HL-60 (cell line): ENCODE data around the gene CEP350.

ENCODE experiments used
- DNase-seq, 2 experiments: peaks; one replicate each; pipeline ENCODE4 v3.0.0-alpha.2; 2010 to 2020; ENCODE audit warnings: low read depth in 1 of 2, low spot score in 1 of 2
- H3K27ac ChIP-seq: fragments of 250-450 bp; sonication (Bioruptor Pico); replicated peaks from 2 replicates; pipeline ENCODE4 v1.5.1; 2020; ENCODE audit warnings: mild to moderate bottlenecking, moderate library complexity
- H3K27me3 ChIP-seq: fragments of 250-450 bp; sonication (Bioruptor Pico); 2 replicates; pipeline ENCODE4 v1.5.1; 2021; ENCODE audit warnings: mild to moderate bottlenecking, moderate library complexity; ENCODE audit not compliant: insufficient read depth, poor library complexity, severe bottlenecking
- H3K4me3 ChIP-seq: replicated peaks from 2 replicates; pipeline ENCODE4 v1.5.1; 2011; ENCODE audit warnings: mild to moderate bottlenecking, control low read depth, low read length; ENCODE audit not compliant: insufficient read depth
- CTCF ChIP-seq: IDR thresholded peaks from one replicate; pipeline ENCODE4 v1.5.1; 2011; ENCODE audit warnings: low read length, control low read depth, inconsistent platforms; ENCODE audit not compliant: insufficient read depth
- GABPA ChIP-seq: IDR thresholded peaks from 2 replicates; pipeline ENCODE4 v1.6.1; 2012; ENCODE audit warnings: low read depth
- POLR2AphosphoS5 ChIP-seq: IDR thresholded peaks from 2 replicates; pipeline ENCODE4 v1.6.1; 2012; ENCODE audit warnings: low read depth
- REST ChIP-seq: IDR thresholded peaks from 2 replicates; pipeline ENCODE4 v1.6.1; 2012; ENCODE audit warnings: low read depth; ENCODE audit not compliant: insufficient replicate concordance
- SPI1 ChIP-seq: IDR thresholded peaks from 2 replicates; pipeline ENCODE4 v1.6.1; 2012; ENCODE audit warnings: low read depth, mild to moderate bottlenecking, borderline replicate concordance

CEP350 gene

GRCh38 chr1:180053594-180054567, 99.3 kb downstream of the CEP350 start:
- DNase-seq, result no peak
- TF ChIP-seq CTCF (no peak), POLR2AphosphoS5 (no peak)
- Histone ChIP-seq H3K4me3 (no peak overlapping the region), H3K27me3 (no peaks in the 10 kb centered on the region), H3K27ac (peak overlapping the region; percentile 24; the same call in 1 of the 2 replicates)

GRCh38 chr1:180057883-180058396, 103.3 kb downstream of the CEP350 start:
- Histone ChIP-seq H3K27me3 (no peaks in the 10 kb centered on the region), H3K27ac (no peak overlapping the region; the same call in 1 of the 2 replicates), H3K4me3 (no peak overlapping the region)
- TF ChIP-seq POLR2AphosphoS5, result no peak
- TF ChIP-seq CTCF, result no peak
- TF ChIP-seq GABPA, result no peak
- TF ChIP-seq SPI1, result no peak
- no peak for TF ChIP-seq REST
- DNase-seq, result no peak

GRCh38 chr1:180061019-180061418, 106.4 kb downstream of the CEP350 start:
- H3K27me3 ChIP-seq, result no peaks in the 10 kb centered on the region
- TF ChIP-seq REST (no peak), SPI1 (no peak), POLR2AphosphoS5 (no peak), GABPA (no peak), CTCF (no peak)
- no peak overlapping the region for H3K4me3 ChIP-seq
- DNase-seq, result no peak
- no peak overlapping the region for H3K27ac ChIP-seq
